ENCODE results near the gene PCDHGA8.
"Not testable (repeated sequence)": the region's sequence is repeated elsewhere in the genome, so short reads cannot be mapped to it uniquely, and the experiment has no call there.

Gene PCDHGA8

GRCh38 chr5:141371572-141372475 is 20.6 kb upstream of the PCDHGA8 start:
- no peak for DNase-seq

- peak; percentile 38 for DNase-seq
These were observed 18.6 kb upstream of the PCDHGA8 start, which contains the start of gene PCDHGA6 for GRCh38 chr5:141373673-141374317. Gene PCDHGA6 (plus strand): TSS chr5:141373891. CDS start chr5:141374084, 193 bp downstream.

GRCh38 chr5:141374627-141375026 is 17.8 kb upstream of the PCDHGA8 start:
- no peak for DNase-seq

GRCh38 chr5:141375444-141376155 is 16.8 kb upstream of the PCDHGA8 start:
- not testable (repeated sequence) for DNase-seq

GRCh38 chr5:141382469-141383294 is 9.8 kb upstream of the PCDHGA8 start, which contains the start of gene PCDHGA7:
Gene PCDHGA7 (plus strand): TSS chr5:141382742. CDS start chr5:141382900, 158 bp downstream.
- peak; percentile 24 for DNase-seq

- DNase-seq, result no peak
These were observed 9.1 kb upstream of the PCDHGA8 start for GRCh38 chr5:141383345-141383744.

GRCh38 chr5:141384471-141385267 is 7.8 kb upstream of the PCDHGA8 start:
- no peak for DNase-seq

GRCh38 chr5:141387557-141388311 is 4.7 kb upstream of the PCDHGA8 start, which contains the start of gene PCDHGB4:
Gene PCDHGB4 (plus strand): TSS chr5:141387698. CDS start chr5:141387885, 187 bp downstream.
- peak; percentile 39 for DNase-seq

- no peak for DNase-seq
These were observed 3.8 kb upstream of the PCDHGA8 start for GRCh38 chr5:141388661-141389060.

- no peak for DNase-seq
These were observed 3.0 kb upstream of the PCDHGA8 start for GRCh38 chr5:141389153-141390042.

- no peak for DNase-seq
These were observed 834 bp downstream of the PCDHGA8 start for GRCh38 chr5:141393267-141393666.

- not testable (repeated sequence) for DNase-seq
These were observed 2.2 kb downstream of the PCDHGA8 start for GRCh38 chr5:141394401-141395187.

- DNase-seq, result peak; percentile 56
These were observed 5.5 kb downstream of the PCDHGA8 start, which contains the start of gene PCDHGB5 for GRCh38 chr5:141397756-141398551. Gene PCDHGB5 (plus strand): TSS chr5:141397947. CDS start chr5:141398128, 181 bp downstream.

- no peak for DNase-seq
These were observed 6.2 kb downstream of the PCDHGA8 start for GRCh38 chr5:141398608-141399007.

- DNase-seq, result no peak
These were observed 7.3 kb downstream of the PCDHGA8 start for GRCh38 chr5:141399555-141400258.

- DNase-seq, result peak; percentile 53
These were observed 10.3 kb downstream of the PCDHGA8 start, which contains the start of gene PCDHGA9 for GRCh38 chr5:141402553-141403243. Gene PCDHGA9 (plus strand): TSS chr5:141402778. CDS start chr5:141402953, 175 bp downstream.
